K562 (cell line): ENCODE data around the gene FAM156A. TPM values are rescaled to one million over a fixed set of nuclear protein-coding genes. Genes with fewer than 3 reads are reported as not detected.

Experiments used
- ATAC-seq: fragments of 200-7000 bp; cut with Tn5 transposase; 3 replicates; pipeline ENCODE4 v1.9.1; 2020; ENCODE audit warnings: moderate library complexity
- BruUV-seq: library from RNA; stranded (reverse); fragments of 400-500 nt; replicated peaks from 2 replicates; lab custom pipeline; 2021; lab: Mats Ljungman, UMichigan
- CTCF ChIA-PET: fragments of 300-600 bp; formaldehyde crosslinking; extraction: SDS; loops from one replicate; lab custom pipeline; 2021; ENCODE audit warnings: low intra/inter-chr PET ratio; lab: Yijun Ruan, JAX
- POLR2A ChIA-PET: fragments of 300-600, 350-650 bp; sonication (Branson Sonifier 250); formaldehyde crosslinking; extraction: SDS; loops from one replicate; lab custom pipeline; 2021; ENCODE audit warnings: antibody characterized with exemption, inconsistent platforms; lab: Yijun Ruan, JAX
- DNase-seq, 4 experiments: peaks; one replicate each; pipeline versions ENCODE4 v3.0.0 to v3.0.0-alpha.2; 2011 to 2018; ENCODE audit warnings: low spot score in 3 of 4, mixed read lengths in 3 of 4; ENCODE audit errors: extremely low read depth in 1 of 4
- FAIRE-seq: peaks from 2 replicates; lab custom pipeline; 2011; peaks lifted over from hg19 to GRCh38; lab: Jason Lieb, UNC
- H2AFZ ChIP-seq: 2 replicates; pipeline ENCODE4 v1.6.0; 2011; ENCODE audit warnings: low read depth, low read length, control low read depth, inconsistent platforms
- H3K27ac ChIP-seq: fragments of 200-600 bp; 3 replicates; pipeline ENCODE4 v1.8.0; 2011; ENCODE audit warnings: low read depth, mild to moderate bottlenecking, control low read depth, inconsistent platforms, low read length, moderate library complexity, mixed read lengths; ENCODE audit errors: extremely low read depth
- H3K27me3 ChIP-seq, 2 experiments: fragments of 300-600 bp in 1 of 2; 2 replicates in 1 of 2; 3 replicates in 1 of 2; pipeline versions ENCODE4 v1.6.0 to v1.8.0; 2011; ENCODE audit warnings: inconsistent platforms in 2 of 2, low read length in 2 of 2, mild to moderate bottlenecking in 1 of 2, mixed read lengths in 1 of 2, moderate library complexity in 1 of 2; ENCODE audit not compliant: control insufficient read depth in 2 of 2, insufficient read depth in 2 of 2
- H3K36me3 ChIP-seq: fragments of 300-600 bp; 3 replicates; pipeline ENCODE4 v1.8.0; 2011; ENCODE audit warnings: mild to moderate bottlenecking, low read length, inconsistent platforms; ENCODE audit not compliant: control insufficient read depth, insufficient read depth
- H3K4me1 ChIP-seq, 2 experiments: fragments of 200-600 bp in 1 of 2; replicated peaks in 1 of 2; 2 replicates in 1 of 2; 3 replicates in 1 of 2; pipeline versions ENCODE4 v1.5.1 to v1.8.0; 2011; ENCODE audit warnings: inconsistent platforms in 2 of 2, low read length in 2 of 2, mild to moderate bottlenecking in 1 of 2, mixed read lengths in 1 of 2, moderate library complexity in 1 of 2; ENCODE audit not compliant: control insufficient read depth in 2 of 2, insufficient read depth in 2 of 2
- H3K4me2 ChIP-seq: 2 replicates; pipeline ENCODE4 v1.6.1; 2011; ENCODE audit warnings: low read length, control low read depth, inconsistent platforms, mixed read lengths; ENCODE audit not compliant: insufficient read depth
- H3K4me3 ChIP-seq: fragments of 200-600 bp; sonication (generic), shearing (Covaris generic); 2 replicates; pipeline ENCODE4 v1.5.1; 2016; ENCODE audit warnings: control low read depth, inconsistent platforms
- H3K79me2 ChIP-seq: fragments of 200-600 bp; 3 replicates; pipeline ENCODE4 v1.8.0; 2011; ENCODE audit warnings: low read length, inconsistent platforms; ENCODE audit not compliant: control insufficient read depth, insufficient read depth
- H3K9ac ChIP-seq, 2 experiments: 2 replicates each; pipeline versions ENCODE4 v1.6.0 to v1.6.1; 2011; ENCODE audit warnings: low read depth in 2 of 2, low read length in 2 of 2, control low read depth in 1 of 2, inconsistent platforms in 1 of 2, mild to moderate bottlenecking in 1 of 2, mixed read lengths in 1 of 2; ENCODE audit not compliant: insufficient read depth in 1 of 2
- H3K9me1 ChIP-seq: one replicate; pipeline ENCODE4 v1.6.0; 2011; ENCODE audit warnings: inconsistent platforms, mild to moderate bottlenecking, low read length, moderate library complexity; ENCODE audit not compliant: control insufficient read depth, insufficient read depth
- H3K9me3 ChIP-seq: replicated peaks from 2 replicates; pipeline ENCODE4 v1.5.1; 2011; ENCODE audit warnings: low read depth, low read length, inconsistent platforms; ENCODE audit not compliant: control insufficient read depth, insufficient read depth
- H4K20me1 ChIP-seq: replicated peaks from 2 replicates; pipeline ENCODE4 v1.6.1; 2011; ENCODE audit warnings: low read length, inconsistent platforms, mixed read lengths; ENCODE audit not compliant: control insufficient read depth, insufficient read depth
- BCLAF1 ChIP-seq, 2 experiments: fragments of 450-650 bp in 1 of 2; IDR thresholded peaks; 2 replicates each; pipeline ENCODE4 v1.6.1; 2011 to 2017; ENCODE audit warnings: low read depth in 2 of 2, antibody characterized with exemption in 1 of 2, borderline replicate concordance in 1 of 2, low read length in 1 of 2, mild to moderate bottlenecking in 1 of 2, mixed read lengths in 1 of 2; ENCODE audit not compliant: control insufficient read depth in 1 of 2
- CREBBP ChIP-seq: IDR thresholded peaks from one replicate; pipeline ENCODE4 v1.6.1; 2012; ENCODE audit warnings: low read depth, mild to moderate bottlenecking, control low read depth, inconsistent platforms, low read length
- ELF4 ChIP-seq: fragments of 450-650 bp; formaldehyde crosslinking; IDR thresholded peaks from 2 replicates; pipeline ENCODE4 v1.4.0; 2022; ENCODE audit warnings: missing genetic modification characterization
- ERF ChIP-seq: fragments of 450-650 bp; formaldehyde crosslinking; IDR thresholded peaks from 2 replicates; pipeline ENCODE4 v1.4.0; 2020; ENCODE audit warnings: mild to moderate bottlenecking, mixed read lengths
- GABPB1 ChIP-seq: sonication (generic); formaldehyde crosslinking; IDR thresholded peaks from 2 replicates; pipeline ENCODE4 v1.8.0; 2022; ENCODE audit warnings: mild to moderate bottlenecking, missing genetic modification reagents
- GTF2B ChIP-seq: IDR thresholded peaks from 2 replicates; pipeline ENCODE4 v1.6.1; 2011; ENCODE audit not compliant: insufficient read length; ENCODE audit errors: extremely low read depth
- HCFC1 ChIP-seq: IDR thresholded peaks from 2 replicates; pipeline ENCODE4 v1.6.1; 2012; ENCODE audit warnings: low read depth, low read length, improper control_type of control experiment
- MEF2D ChIP-seq: conservative IDR thresholded peaks from 2 replicates; pipeline ENCODE4 v1.6.1; 2016; ENCODE audit warnings: low read depth, missing genetic modification characterization, missing compliant biosample characterization
- MTF1 ChIP-seq: fragments of 250-450 bp; sonication (Bioruptor Pico); IDR thresholded peaks from 2 replicates; pipeline ENCODE4 v1.9.0; 2021; ENCODE audit warnings: moderate library complexity, mild to moderate bottlenecking, inconsistent platforms, borderline replicate concordance
- RBM34 ChIP-seq: fragments of 200-400 bp; formaldehyde crosslinking; IDR thresholded peaks from 2 replicates; pipeline ENCODE4 v1.6.1; 2018; ENCODE audit warnings: low read length, borderline replicate concordance; ENCODE audit not compliant: insufficient read depth
- RFX5 ChIP-seq: IDR thresholded peaks from 2 replicates; pipeline ENCODE4 v1.6.1; 2011; ENCODE audit warnings: low read depth, mild to moderate bottlenecking, improper control_type of control experiment, low read length
- SAP30 ChIP-seq: fragments of 200-600 bp; sonication (generic); IDR thresholded peaks from 2 replicates; pipeline ENCODE4 v1.6.1; 2012; ENCODE audit warnings: borderline replicate concordance, low read depth, mild to moderate bottlenecking, moderate library complexity, low read length, control low read depth, inconsistent platforms; ENCODE audit not compliant: insufficient read depth, poor library complexity, severe bottlenecking
- SMARCA4 ChIP-seq: fragments of 450-650 bp; IDR thresholded peaks from 2 replicates; pipeline ENCODE4 v1.6.1; 2016
- SMC3 ChIP-seq: conservative IDR thresholded peaks from 2 replicates; pipeline ENCODE4 v1.6.1; 2011; ENCODE audit warnings: low read depth, low read length, improper control_type of control experiment; ENCODE audit not compliant: insufficient read depth
- SRSF3 ChIP-seq: fragments of 200-400 bp; formaldehyde crosslinking; IDR thresholded peaks from 2 replicates; pipeline ENCODE4 v1.6.1; 2016; ENCODE audit warnings: mild to moderate bottlenecking, low read length, moderate library complexity; ENCODE audit not compliant: insufficient read depth
- WGBS: fragments of 100-300 bp; shearing (Covaris generic); methylation state at CpG from one replicate; pipeline ENCODE4 v1.1.6; 2016; ENCODE audit warnings: low coverage, mixed read lengths; ENCODE audit not compliant: insufficient coverage; ENCODE audit errors: missing lambda C conversion rate; 5-methylcytosine and 5-hydroxymethylcytosine counted together
- in situ Hi-C: fragments of 300-500 bp; cut with MboI; formaldehyde crosslinking; loops from 4 replicates; pipeline ENCODE4 v1.15.0; 2018; ENCODE audit warnings: inconsistent platforms, mixed read lengths
- intact Hi-C: fragments of 100-400 bp; cut with micrococcal nuclease; formaldehyde crosslinking; loops from 2 replicates; pipeline ENCODE4 v1.14.2; 2022
- polyA plus RNA-seq, 8 experiments: library from polyadenylated mRNA; depleted of rRNA in 4 of 8; stranded (reverse) in 5 of 8; unstranded in 3 of 8; fragments of >200 nt; fragmentation: Nextera tagmentation in 2 of 8; fragmentation: Illumina TruSeq in 1 of 8; extraction: Ambion mirVana in 2 of 8; extraction: Trizol in 1 of 8; gene quantifications; 2 replicates each; pipeline versions ENCODE4 v1.2.1 to v1.2.3, GENCODE V29; 2011 to 2014; ENCODE audit warnings: inconsistent platforms in 1 of 8, missing spikeins in 1 of 8
- total RNA-seq, 7 experiments: library from RNA; depleted of rRNA in 6 of 7; stranded (reverse); fragments of >200 nt in 6 of 7; fragmentation: Illumina TruSeq in 2 of 7; extraction: Trizol in 2 of 7; gene quantifications; 2 replicates each; pipeline versions ENCODE4 v1.2.1 to v1.2.3, GENCODE V29; 2011 to 2021; ENCODE audit warnings: low replicate concordance in 1 of 7
- TF ChIP-seq, protein P1 (sequence below): sonication (generic); formaldehyde crosslinking; IDR thresholded peaks from 2 replicates; pipeline ENCODE4 v1.8.0; 2023; ENCODE audit warnings: mild to moderate bottlenecking, missing genetic modification reagents

FAM156A gene
- total and polyA plus RNA-seq, 9 of the 15 experiments (the other 6 are each of a cell fraction or from before 2014, with no cell fraction given) = 1.9 to 20.3 (median 8.6) TPM

DNA sequence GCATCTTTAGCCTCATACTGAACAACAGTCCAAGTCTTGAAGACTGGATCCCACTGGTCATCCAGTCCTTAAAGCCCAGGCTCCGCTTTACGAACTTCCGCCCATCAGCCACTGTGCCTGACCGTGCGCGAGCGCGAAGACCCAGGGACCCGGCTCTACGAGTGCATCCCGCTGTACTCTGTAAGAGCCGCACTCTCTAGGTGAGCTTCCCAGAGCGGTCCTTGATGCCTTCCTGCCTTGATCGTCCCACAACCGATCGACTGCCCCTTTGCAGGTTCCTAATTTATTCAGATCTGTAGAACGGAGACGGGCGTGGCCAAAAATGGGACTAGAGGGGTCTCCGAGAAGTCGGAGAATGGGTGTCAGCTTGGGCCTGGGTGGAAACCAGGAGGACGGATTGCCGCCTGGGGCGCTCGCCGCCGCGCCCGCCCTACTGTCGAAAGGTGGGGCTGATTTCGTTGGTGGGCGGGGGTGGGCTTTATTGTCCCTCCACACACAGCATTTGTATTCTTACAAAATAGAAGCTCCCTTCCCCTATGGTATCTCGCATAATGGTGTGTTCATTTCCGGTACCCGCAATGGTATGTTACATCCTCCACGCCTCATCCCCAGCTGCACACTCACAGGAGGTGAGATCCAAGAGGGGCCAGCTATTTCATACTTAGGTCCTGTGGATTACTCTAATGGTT is 42.3 kb upstream of the FAM156A start (continued):
- TF ChIP-seq GTF2B = no peak
- TF ChIP-seq RBM34 = no peak
- TF ChIP-seq SMARCA4 = no peak
- TF ChIP-seq, protein P1, sequence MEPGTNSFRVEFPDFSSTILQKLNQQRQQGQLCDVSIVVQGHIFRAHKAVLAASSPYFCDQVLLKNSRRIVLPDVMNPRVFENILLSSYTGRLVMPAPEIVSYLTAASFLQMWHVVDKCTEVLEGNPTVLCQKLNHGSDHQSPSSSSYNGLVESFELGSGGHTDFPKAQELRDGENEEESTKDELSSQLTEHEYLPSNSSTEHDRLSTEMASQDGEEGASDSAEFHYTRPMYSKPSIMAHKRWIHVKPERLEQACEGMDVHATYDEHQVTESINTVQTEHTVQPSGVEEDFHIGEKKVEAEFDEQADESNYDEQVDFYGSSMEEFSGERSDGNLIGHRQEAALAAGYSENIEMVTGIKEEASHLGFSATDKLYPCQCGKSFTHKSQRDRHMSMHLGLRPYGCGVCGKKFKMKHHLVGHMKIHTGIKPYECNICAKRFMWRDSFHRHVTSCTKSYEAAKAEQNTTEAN (CRISPR knock-in tag) = no peak
- no peak for TF ChIP-seq GABPB1 (CRISPR knock-in tag)
- TF ChIP-seq ERF = no peak
- no peak for TF ChIP-seq ELF4 (CRISPR knock-in tag)
- no peak for TF ChIP-seq SMC3

GRCh38 chrX:52995987-52996331 is 37.6 kb upstream of the FAM156A start:
- Histone ChIP-seq H3K79me2 (peaks cover 4% of the 10 kb centered on the region; the same call in 1 of the 3 replicates), H3K9ac (peak overlapping the region in 1 of 2 experiments; percentile 87; a peak in 1 of 4 replicates), H3K27ac (peak overlapping the region; percentile 99; the same call in 1 of the 3 replicates), H3K36me3 (no peaks in the 10 kb centered on the region), H3K4me3 (peak overlapping the region; percentile 62), H3K4me1 (no peaks in the 10 kb centered on the region; a peak in 1 of 5 replicates), H3K4me2 (peak overlapping the region; percentile 95), H3K9me3 (no peaks in the 10 kb centered on the region), H2AFZ (peak overlapping the region; percentile 96), H3K27me3 (no peaks in the 10 kb centered on the region; a peak in 1 of 5 replicates), H4K20me1 (no peaks in the 10 kb centered on the region), H3K9me1 (no peaks in the 10 kb centered on the region)
- intact Hi-C loops (no loop called here), in situ Hi-C loops (no loop called here)
- ATAC-seq (no peak), DNase-seq (no peak), FAIRE-seq (no peak)
- no TSS peak for BruUV-seq
- 8% methylated on average over 4 of the region's 4 CpGs for WGBS
- POLR2A ChIA-PET = interaction anchor here (0.6 to 1.4 kb wide), 2 partner anchors 11 to 1209 kb away, joined by 3 to 4 read pairs; no protein-coding TSS in a partner anchor
- CTCF ChIA-PET = no interaction called here
- no peak for TF ChIP-seq SAP30
- TF ChIP-seq CREBBP = no peak
- no peak for TF ChIP-seq BCLAF1 (IDR thresholded peaks at IDR 0.05; ENCODE audit: borderline replicate concordance in 1 of 2, control insufficient read depth in 1 of 2, low read depth in 2 of 2, low read length in 1 of 2)
- TF ChIP-seq MEF2D = no peak
- no peak for TF ChIP-seq MTF1 (CRISPR knock-in tag)
- TF ChIP-seq RFX5 = no peak
- TF ChIP-seq HCFC1 = no peak
- no peak for TF ChIP-seq SRSF3
